B cell (primary cell): ENCODE results near the gene ZNF516. TPM values are rescaled to one million over a fixed set of nuclear protein-coding genes. Genes with fewer than 3 reads are reported as not detected.
A peak's percentile ranks its signal among the peaks of the same experiment; 100 is the strongest.

Experiments used
- ATAC-seq: fragments of 200-7000 bp; cut with Tn5 transposase; one replicate; pipeline ENCODE4 v1.10.0; 2021; ENCODE audit warnings: low read depth, mild to moderate bottlenecking, moderate number of reproducible peaks, moderate library complexity
- CTCF ChIA-PET: fragments of 350-600 bp; sonication (Branson Sonifier 250); formaldehyde crosslinking; loops from one replicate; lab custom pipeline; 2021; ENCODE audit warnings: antibody characterized with exemption, inconsistent platforms; lab: Charles Lee
- POLR2A ChIA-PET: fragments of 350-600 bp; sonication (Branson Sonifier 250); formaldehyde crosslinking; loops from one replicate; lab custom pipeline; 2021; ENCODE audit warnings: antibody characterized with exemption; lab: Charles Lee
- DNase-seq: peaks from one replicate; pipeline ENCODE4 v3.0.0; 2013
- H2AFZ ChIP-seq: 2 replicates; pipeline ENCODE4 v1.6.1; 2012; ENCODE audit warnings: mild to moderate bottlenecking, low read depth, low read length; ENCODE audit not compliant: insufficient read depth, poor library complexity, severe bottlenecking
- H3K27ac ChIP-seq, 2 donors: 1 replicate in 1 of 2; 2 replicates in 1 of 2; pipeline ENCODE4 v1.5.1; 2012 to 2013; ENCODE audit warnings: low read length in 2 of 2, mild to moderate bottlenecking in 2 of 2, moderate library complexity in 1 of 2
- H3K27me3 ChIP-seq, 4 experiments: fragments of 200-600 bp in 1 of 4; sonication (generic) in 1 of 4; replicated peaks in 1 of 4; 1 replicate in 2 of 4; 2 replicates in 2 of 4; pipeline versions ENCODE4 v1.6.1 to v1.7.0; 2013 to 2016; ENCODE audit warnings: low read length in 3 of 4, mild to moderate bottlenecking in 2 of 4, mixed read lengths in 1 of 4, moderate library complexity in 1 of 4; ENCODE audit not compliant: insufficient read depth in 4 of 4, control insufficient read depth in 3 of 4; ENCODE audit errors: control extremely low read depth in 1 of 4
- H3K36me3 ChIP-seq, 2 experiments: replicated peaks in 1 of 2; 1 replicate in 1 of 2; 2 replicates in 1 of 2; pipeline versions ENCODE4 v1.6.1 to v1.7.1; 2013; ENCODE audit warnings: low read length in 1 of 2; ENCODE audit not compliant: insufficient read depth in 2 of 2, control insufficient read depth in 1 of 2; ENCODE audit errors: control extremely low read depth in 1 of 2, extremely low read depth in 1 of 2
- H3K4me1 ChIP-seq, 2 donors: fragments of 200-600 bp in 1 of 2; sonication (generic) in 1 of 2; 1 replicate in 1 of 2; 2 replicates in 1 of 2; pipeline versions ENCODE4 v1.5.1 to v1.6.1; 2013 to 2017; ENCODE audit warnings: low read length in 2 of 2; ENCODE audit not compliant: control insufficient read depth in 2 of 2, insufficient read depth in 2 of 2
- H3K4me2 ChIP-seq: replicated peaks from 2 replicates; pipeline ENCODE3; 2012; ENCODE audit warnings: mild to moderate bottlenecking, low read depth, low read length; ENCODE audit not compliant: poor library complexity, severe bottlenecking
- H3K4me3 ChIP-seq, 5 experiments: fragments of 200-600 bp in 1 of 5; sonication (generic) in 1 of 5; 1 replicate in 3 of 5; 2 replicates in 2 of 5; pipeline versions ENCODE4 v1.5.1 to v1.7.0; 2011 to 2016; ENCODE audit warnings: low read length in 4 of 5, mild to moderate bottlenecking in 4 of 5, low read depth in 2 of 5, control low read depth in 1 of 5, moderate library complexity in 1 of 5; ENCODE audit not compliant: insufficient read depth in 1 of 5; ENCODE audit errors: control extremely low read depth in 1 of 5, extremely low read depth in 1 of 5
- H3K79me2 ChIP-seq: fragments of 200-600 bp; sonication (generic); one replicate; pipeline ENCODE4 v1.6.0; 2016; ENCODE audit warnings: low read length; ENCODE audit not compliant: control insufficient read depth, insufficient read depth
- H3K9ac ChIP-seq: fragments of 200-600 bp; sonication (generic); 2 replicates; pipeline ENCODE4 v1.6.1; 2017; ENCODE audit warnings: mild to moderate bottlenecking, low read length, moderate library complexity
- H3K9me3 ChIP-seq, 3 donors: one replicate each; pipeline versions ENCODE4 v1.6.1 to v1.7.1; 2013; ENCODE audit warnings: low read length in 2 of 3; ENCODE audit not compliant: control insufficient read depth in 2 of 3, insufficient read depth in 1 of 3; ENCODE audit errors: control extremely low read depth in 1 of 3
- H4K20me1 ChIP-seq: 2 replicates; pipeline ENCODE4 v1.6.0; 2012; ENCODE audit warnings: mild to moderate bottlenecking, low read length; ENCODE audit not compliant: insufficient read depth, control insufficient read depth, poor library complexity, severe bottlenecking
- H3K27ac Mint-ChIP-seq: one replicate; pipeline ENCODE4 v1.8.0; 2021; ENCODE audit warnings: mixed read lengths
- H3K27me3 Mint-ChIP-seq: one replicate; pipeline ENCODE4 v1.8.0; 2021; ENCODE audit warnings: mixed read lengths
- H3K4me1 Mint-ChIP-seq: one replicate; pipeline ENCODE4 v1.8.0; 2021; ENCODE audit warnings: mixed read lengths
- H3K4me3 Mint-ChIP-seq: one replicate; pipeline ENCODE4 v1.8.0; 2021; ENCODE audit warnings: mixed read lengths
- H3K9me3 Mint-ChIP-seq: one replicate; pipeline ENCODE4 v1.8.0; 2022; ENCODE audit warnings: mixed read lengths; ENCODE audit not compliant: insufficient read depth
- EZH2 ChIP-seq: IDR thresholded peaks from 2 replicates; pipeline ENCODE4 v1.6.1; 2012; ENCODE audit warnings: borderline replicate concordance, low read depth, mild to moderate bottlenecking, moderate library complexity, low read length; ENCODE audit not compliant: insufficient read depth, poor library complexity, severe bottlenecking
- WGBS: methylation state at CpG from one replicate; pipeline ENCODE4 v1.1.5; 2013; ENCODE audit warnings: missing lambda C conversion rate; ENCODE audit not compliant: insufficient coverage; 5-methylcytosine and 5-hydroxymethylcytosine counted together
- intact Hi-C: fragments of 100-400 bp; cut with micrococcal nuclease; formaldehyde crosslinking; loops from one replicate; pipeline ENCODE4 v1.10.0; 2022
- polyA plus RNA-seq: library from polyadenylated mRNA; depleted of rRNA; stranded (reverse); fragments of >200 nt; gene quantifications from 2 replicates; pipeline ENCODE4 v1.2.3, GENCODE V29; 2012
- total RNA-seq, 2 donors: library from RNA; stranded (reverse); fragments of 120-200 nt in 1 of 2; gene quantifications; 1 replicate in 1 of 2; 2 replicates in 1 of 2; pipeline versions ENCODE4 v1.2.3 to v1.2.4, GENCODE V29; 2013 to 2022
- TF ChIP-seq, protein P1 (sequence below): fragments of 200-600 bp; IDR thresholded peaks from one replicate; pipeline ENCODE4 v1.8.0; 2022; ENCODE audit warnings: antibody characterized with exemption, mild to moderate bottlenecking

Gene ZNF516
- total and polyA plus RNA-seq, 2 donors (not counting 1 experiment from before 2014, with no cell fraction given), result 6.7 to 27.1 TPM

DNA sequence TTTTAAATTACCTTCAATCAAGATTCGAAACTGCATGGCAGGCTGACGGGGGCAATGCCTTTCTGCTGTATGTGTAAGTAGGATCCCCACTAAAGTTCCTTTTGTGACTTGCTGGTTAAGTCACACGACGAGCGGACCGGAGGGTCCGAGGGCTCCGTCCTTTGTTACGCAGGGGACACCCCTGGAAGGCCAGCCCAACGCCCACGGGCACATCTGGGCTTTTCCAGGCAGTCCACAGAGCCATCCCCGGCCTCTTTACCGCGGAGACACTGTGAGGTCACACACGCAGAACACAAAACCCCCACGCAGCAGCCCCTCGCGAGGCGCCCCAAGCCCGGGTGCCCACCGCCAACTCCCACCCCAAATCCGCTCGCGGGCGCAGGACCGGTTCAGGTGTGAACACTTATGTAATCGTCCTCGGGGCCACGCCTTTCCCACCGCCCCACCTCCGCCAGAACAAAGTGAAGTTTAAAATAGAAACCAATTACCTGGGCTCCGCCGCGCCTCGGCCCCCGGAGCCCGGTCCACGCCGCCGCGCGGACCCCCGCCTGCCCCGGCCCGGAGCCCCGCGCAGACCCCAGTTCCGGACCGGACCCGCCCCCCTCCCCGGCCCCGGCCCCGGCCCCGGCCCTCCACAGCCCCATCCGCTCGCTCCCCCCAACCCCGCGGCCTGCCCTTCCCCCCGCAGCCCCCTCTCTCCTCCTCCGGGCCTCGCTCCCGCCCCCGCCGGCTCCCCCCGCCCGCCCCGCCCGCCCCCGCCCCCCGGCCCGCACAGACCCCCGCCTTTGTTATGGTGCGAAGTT, 4.2 kb downstream of the ZNF516 start:
- no peak for TF ChIP-seq EZH2
- TF ChIP-seq, protein P1, sequence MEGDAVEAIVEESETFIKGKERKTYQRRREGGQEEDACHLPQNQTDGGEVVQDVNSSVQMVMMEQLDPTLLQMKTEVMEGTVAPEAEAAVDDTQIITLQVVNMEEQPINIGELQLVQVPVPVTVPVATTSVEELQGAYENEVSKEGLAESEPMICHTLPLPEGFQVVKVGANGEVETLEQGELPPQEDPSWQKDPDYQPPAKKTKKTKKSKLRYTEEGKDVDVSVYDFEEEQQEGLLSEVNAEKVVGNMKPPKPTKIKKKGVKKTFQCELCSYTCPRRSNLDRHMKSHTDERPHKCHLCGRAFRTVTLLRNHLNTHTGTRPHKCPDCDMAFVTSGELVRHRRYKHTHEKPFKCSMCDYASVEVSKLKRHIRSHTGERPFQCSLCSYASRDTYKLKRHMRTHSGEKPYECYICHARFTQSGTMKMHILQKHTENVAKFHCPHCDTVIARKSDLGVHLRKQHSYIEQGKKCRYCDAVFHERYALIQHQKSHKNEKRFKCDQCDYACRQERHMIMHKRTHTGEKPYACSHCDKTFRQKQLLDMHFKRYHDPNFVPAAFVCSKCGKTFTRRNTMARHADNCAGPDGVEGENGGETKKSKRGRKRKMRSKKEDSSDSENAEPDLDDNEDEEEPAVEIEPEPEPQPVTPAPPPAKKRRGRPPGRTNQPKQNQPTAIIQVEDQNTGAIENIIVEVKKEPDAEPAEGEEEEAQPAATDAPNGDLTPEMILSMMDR, result no peak
- Histone ChIP-seq H3K36me3 (peaks cover 0 to 1% of the 10 kb centered on the region in 2 experiments), H3K4me3 (peak overlapping the region; percentile 48 to 66 (median 64)), H4K20me1 (peaks cover 20% of the 10 kb centered on the region), H3K27ac (peak overlapping the region; percentile 66 to 73), H3K9me3 (peaks cover 0 to 4% (median 0%) of the 10 kb centered on the region in 3 donors), H3K4me2 (peak overlapping the region; percentile 85), H2AFZ (peak overlapping the region; percentile 44), H3K4me1 (peaks cover 18 to 39% of the 10 kb centered on the region in 2 donors), H3K79me2 (peaks cover 50% of the 10 kb centered on the region), H3K27me3 (peaks cover 0 to 10% (median 3%) of the 10 kb centered on the region in 4 experiments), H3K9ac (peak overlapping the region; percentile 67)
- ATAC-seq, result peak; percentile 4
- ChIA-PET CTCF (no interaction called here), POLR2A (no interaction called here)
- H3K9me3 Mint-ChIP-seq, result no peaks in the 10 kb centered on the region
- peak overlapping the region; percentile 96 for H3K4me3 Mint-ChIP-seq
- intact Hi-C loops, result loop anchor here (5.0 to 10.0 kb wide), 4 partner anchors 331 to 1276 kb away; partner anchors contain the start of genes TSHZ1 and ZNF236
- H3K4me1 Mint-ChIP-seq, result peaks cover 55% of the 10 kb centered on the region
- peak overlapping the region; percentile 84 for H3K27ac Mint-ChIP-seq
- peak; percentile 75 for DNase-seq
- peaks cover 18% of the 10 kb centered on the region for H3K27me3 Mint-ChIP-seq
- under 1% methylated on average over 44 of the region's 73 CpGs for WGBS
